Stimulated activated CD4-positive, alpha-beta T cell treated with anti-CD3 and anti-CD28 coated beads, Interleukin-2, amount 100 ng/mL, for 24 hours (primary cell): ENCODE measurements around the gene SCT.

Experiments
- DNase-seq, 2 donors: peaks; one replicate each; pipeline ENCODE4 v3.0.0-alpha.2; 2020

The SCT gene

DNA sequence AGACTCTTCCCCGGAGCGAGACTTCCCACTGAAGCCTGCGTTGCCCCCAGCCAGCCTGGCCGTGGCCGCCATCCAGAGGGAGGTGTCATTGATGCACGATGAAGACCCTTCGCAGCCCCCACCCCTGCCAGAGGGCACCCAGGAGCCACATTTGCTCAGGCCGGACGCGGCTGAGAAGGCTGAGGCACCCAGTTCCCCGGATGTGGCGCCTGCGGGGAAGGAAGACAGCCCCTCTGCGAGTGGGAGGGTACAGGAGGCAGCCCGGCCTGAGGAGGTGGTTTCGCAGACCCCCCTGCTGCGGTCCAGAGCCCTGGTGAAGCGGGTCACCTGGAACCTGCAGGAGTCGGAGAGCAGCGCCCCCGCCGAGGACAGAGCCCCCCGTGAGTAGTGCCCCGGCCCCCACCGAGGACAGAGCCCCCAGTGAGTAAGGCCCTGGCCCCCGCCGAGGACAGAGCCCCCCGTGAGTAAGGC, 17.6 kb downstream of the SCT start:
- no peak for DNase-seq

DNA sequence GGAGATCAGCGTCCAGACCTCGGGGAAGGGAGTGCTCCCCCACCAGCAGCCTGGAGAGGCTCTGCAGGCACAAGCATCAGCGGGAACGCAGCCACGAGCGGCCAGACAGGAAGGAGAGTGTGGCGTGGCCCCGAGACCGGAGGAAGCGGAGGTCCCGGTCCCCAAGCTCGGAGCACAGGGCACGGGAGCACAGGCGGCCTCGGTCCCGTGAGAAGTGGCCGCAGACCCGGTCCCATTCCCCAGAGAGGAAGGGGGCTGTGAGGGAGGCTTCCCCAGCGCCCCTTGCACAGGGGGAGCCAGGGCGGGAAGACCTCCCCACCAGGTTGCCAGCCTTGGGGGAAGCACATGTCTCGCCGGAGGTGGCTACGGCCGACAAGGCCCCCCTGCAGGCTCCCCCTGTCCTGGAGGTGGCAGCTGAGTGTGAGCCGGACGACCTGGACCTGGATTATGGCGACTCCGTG, 18.2 kb downstream of the SCT start:
- no peak for DNase-seq

DNA sequence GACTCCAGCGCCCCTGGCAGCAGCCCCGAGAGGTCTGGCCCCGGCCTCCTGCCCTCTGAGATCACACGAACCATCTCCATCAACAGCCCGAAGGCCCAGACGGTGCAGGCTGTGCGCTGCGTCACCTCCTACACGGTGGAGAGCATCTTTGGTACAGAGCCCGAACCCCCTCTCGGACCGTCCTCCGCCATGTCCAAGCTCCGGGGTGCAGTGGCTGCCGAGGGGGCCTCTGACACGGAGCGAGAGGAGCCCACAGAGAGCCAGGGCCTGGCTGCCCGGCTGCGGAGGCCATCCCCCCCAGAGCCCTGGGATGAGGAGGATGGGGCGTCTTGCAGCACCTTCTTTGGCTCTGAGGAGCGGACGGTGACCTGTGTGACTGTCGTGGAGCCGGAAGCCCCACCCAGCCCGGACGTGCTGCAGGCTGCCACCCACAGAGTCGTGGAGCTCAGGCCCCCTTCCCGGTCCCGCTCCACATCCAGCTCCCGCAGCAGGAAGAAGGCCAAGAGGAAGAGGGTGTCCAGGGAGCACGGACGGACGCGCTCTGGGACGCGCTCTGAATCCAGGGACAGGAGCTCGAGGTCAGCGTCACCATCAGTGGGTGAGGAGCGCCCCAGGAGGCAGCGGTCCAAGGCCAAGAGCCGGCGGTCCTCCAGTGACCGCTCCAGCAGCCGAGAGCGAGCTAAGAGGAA, 18.9 kb downstream of the SCT start:
- DNase-seq: no peak

DNA sequence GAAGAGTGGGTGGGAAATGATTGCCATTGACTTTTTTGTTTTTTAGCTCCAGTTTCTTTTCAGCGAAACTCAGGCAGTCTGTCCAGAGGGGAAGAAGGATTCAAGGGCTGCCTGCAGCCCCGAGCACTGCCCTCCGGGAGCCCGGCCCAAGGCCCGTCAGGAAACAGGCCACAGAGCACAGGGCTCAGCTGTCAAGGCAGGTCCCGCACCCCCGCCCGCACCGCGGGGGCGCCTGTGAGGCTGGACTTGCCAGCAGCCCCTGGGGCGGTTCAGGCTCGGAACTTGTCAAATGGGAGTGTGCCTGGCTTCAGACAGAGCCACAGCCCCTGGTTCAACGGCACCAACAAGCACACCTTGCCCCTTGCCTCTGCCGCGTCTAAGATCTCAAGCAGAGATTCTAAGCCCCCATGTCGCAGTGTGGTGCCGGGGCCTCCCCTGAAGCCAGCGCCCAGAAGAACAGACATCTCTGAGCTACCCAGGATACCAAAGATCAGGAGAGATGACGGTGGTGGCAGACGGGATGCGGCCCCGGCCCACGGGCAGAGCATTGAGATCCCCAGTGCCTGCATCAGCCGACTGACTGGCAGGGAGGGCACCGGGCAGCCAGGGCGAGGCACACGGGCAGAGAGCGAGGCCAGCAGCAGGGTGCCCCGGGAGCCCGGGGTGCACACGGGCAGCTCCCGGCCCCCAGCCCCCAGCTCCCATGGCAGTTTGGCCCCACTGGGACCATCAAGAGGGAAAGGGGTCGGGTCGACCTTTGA, 19.8 kb downstream of the SCT start:
- DNase-seq: no peak

DNA sequence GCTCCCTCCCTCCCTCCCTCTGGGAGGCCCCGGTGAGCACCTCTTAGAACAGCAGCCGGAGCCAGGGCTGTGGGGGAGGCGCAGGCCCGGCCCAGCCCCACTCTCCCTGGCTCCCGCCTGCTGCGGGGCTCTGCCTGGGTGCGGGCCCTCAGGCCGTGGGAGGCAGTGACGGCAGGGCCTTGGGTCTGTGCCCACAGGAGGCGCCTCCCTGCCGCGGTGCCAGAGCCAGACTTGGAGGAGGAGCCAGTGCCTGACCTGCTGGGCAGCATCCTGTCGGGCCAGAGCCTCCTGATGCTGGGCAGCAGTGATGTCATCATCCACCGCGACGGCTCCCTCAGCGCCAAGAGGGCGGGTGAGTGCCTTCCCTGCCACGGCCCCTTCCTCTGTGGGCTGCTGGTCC, 20.7 kb downstream of the SCT start:
- no peak for DNase-seq

DNA sequence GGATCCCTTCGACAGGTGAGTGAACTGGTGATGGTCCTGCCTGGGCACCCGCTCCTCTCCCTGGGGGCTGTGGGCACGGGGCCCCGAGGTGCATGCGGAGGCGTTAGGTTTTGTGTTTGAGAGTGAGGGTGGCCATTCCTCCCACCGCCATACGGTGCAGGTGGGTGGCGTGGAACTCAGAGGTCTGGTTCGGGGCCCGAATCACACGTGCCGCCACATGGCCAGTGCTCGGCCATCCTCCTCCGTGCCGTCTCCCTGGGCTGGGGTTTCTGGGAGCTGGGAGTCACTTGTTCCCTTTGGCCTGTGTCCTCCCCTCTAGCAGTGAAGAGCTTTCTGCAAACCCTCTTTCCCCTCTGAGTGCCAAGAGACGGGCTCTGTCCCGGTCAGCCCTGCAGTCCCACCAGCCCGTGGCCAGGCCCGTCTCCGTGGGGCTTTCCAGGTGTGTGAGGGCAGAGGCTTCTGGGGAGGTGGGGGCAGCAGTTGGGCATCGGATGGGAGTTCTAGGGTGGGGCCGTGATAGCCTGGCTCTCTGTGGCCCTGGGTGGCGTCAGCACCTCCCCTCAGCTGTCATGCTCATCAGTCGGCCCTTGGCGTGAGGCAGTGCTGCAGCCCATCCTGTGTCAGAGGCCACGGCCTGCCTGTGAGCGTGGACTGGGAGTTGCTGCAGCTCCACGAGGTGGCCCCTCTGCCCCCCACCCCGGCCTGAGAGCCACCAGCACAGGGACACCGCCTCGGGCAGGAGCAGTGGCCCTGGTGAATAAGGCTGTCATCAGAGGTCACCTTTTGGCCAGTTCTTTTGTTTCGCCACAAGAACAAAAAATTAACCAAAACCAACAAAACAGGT, 21.5 kb downstream of the SCT start:
- no peak for DNase-seq

DNA sequence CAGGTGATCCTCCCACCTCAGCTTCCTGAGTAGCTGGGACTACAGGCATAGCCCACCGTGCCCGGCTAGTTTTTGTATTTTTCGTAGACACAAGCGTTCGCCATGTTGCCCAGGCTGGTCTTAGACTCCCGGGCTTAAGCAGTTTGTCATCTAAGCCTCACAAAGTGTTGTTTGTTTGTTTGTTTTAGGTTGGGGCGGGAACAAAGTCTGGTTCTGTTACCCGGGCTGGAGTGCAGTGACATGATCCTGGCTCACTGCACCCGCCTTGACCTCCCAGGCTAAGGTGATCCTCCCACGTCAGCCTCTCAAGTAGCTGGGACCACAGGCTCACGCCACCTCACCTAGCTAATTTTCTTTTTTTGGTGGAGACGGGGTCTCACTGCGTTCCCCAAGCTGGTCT, 23.8 kb downstream of the SCT start:
- DNase-seq: no peak

DNA sequence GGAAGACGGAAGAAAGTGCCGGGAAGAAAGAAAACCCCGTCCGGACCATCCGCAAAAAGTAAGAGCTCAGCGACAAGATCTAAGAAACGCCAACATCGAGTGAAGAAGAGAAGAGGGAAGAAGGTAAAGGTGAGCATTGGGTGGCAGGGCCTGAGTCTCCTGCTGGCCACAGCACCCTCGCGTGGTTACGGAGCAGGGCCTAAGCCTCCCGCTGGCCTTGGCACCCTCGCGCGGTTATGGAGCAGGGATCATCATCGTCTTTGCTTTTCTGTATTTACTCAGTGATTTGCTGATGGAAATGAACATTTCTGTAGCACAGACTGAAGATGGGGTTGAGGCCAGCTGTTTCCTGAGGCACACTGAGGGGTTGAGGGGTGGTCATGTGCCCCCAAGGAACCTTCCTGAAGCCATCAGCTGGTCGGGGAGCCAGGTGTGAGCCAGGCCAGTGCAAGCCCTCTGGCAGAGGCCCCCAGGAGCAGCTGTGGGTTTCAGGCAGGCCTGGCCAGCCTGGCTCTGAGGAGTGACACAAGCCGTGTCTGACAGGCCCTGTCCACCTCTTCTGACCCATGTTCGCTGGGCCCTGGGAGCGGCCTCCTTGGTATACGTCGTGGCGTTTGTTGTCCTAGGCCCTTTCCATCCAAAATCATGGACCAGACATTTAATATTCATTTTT, 25.3 kb downstream of the SCT start:
- DNase-seq: no peak

DNA sequence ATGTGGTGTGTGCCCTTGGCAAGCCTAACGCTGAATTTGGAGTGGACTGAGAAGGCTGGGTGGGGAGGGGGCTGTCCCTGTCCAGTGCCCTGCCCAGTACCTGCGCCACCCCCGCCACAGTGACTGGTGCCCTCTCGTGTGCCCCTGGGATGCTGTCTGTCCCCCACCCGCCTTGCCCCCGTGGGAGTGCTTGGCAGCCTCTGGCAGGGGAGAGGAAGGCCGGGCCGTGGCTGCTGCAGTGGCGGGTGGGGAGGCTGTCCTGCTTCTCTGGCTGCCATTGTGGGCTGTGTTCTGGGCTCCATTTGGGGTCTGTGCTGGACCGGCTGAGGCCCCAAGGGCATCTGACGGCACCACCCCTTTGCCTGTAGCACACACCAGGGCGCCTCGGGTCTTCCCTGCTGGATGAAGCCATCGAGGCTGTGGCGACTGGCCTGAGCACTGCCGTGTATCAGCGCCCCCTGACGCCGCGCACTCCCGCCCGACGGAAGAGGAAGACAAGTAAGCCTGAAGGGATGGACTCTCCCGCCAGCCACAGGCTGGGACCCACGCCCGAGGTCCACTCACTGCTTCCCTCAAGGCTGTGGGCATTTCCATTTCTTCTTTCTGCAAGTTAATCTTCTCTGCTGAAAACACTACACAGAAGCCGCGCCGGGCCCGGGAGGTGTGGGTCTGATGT, 28.8 kb downstream of the SCT start:
- DNase-seq: no peak

DNA sequence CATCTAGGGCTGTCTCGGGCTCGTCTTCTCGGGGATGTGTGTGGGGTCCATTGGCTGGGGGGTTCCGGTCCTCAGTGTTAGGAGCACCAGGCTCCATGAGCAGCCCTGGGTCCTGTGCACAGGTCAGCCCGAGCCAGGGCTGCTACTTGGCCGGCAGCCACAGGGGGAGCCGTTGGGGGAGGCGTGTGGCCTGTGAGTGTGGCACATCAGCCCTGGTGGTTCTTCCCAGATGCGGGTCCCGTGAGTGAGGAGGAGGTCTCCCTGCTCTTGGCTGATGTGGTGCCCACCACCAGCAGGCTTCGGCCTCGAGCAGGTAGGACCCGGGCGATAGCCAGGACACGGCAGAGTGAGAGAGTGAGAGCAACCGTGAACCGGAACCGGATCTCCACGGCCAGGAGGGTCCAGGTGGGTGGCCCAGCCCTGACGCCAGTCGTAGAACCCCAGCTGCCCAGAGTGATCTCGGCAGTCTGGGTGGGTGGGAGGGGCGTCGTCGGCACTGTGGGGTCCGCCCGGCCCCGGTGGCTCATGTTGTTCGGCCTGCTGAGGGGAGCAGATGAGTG, 29.7 kb downstream of the SCT start:
- no peak for DNase-seq

DNA sequence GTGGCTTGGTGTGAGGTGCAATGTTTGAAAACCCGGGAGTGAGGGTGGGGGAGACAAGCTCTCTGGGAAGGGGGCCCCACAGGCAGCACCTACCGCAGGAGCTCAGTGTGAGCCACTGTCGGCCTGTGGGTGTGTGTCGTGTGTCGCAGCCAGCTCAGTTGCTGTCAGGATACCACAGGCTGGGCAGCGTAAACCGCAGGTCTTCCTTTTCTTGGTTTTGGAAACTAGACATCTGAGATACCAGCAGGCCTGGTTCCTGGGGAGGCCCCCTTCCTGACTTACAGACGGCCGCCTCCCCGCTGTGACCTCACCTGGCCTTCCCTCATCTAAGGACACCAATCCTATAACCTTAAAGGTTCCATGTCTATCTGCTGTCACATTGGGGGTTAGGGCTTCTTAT, 30.6 kb downstream of the SCT start:
- no peak for DNase-seq

DNA sequence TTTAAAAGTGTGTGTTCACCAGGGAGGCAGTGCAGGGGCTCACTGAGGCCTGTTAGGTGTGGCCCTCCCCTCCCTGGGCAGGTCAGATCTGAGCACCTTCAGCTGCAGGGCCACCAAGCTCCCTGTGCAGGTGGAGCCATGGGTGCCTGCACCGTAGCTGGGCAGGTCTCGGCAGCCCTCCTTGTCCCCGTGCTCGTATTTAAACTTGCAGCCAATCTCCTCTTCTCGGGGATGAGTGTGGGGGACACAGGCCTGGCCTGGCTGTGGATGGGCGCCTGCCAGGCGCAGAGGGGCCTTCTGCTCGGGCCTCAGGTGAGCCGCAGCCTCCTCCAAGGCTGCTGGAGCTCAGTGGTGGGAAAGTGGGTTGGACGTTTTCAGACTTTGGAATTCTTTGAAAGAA, 31.6 kb downstream of the SCT start:
- DNase-seq: no peak

DNA sequence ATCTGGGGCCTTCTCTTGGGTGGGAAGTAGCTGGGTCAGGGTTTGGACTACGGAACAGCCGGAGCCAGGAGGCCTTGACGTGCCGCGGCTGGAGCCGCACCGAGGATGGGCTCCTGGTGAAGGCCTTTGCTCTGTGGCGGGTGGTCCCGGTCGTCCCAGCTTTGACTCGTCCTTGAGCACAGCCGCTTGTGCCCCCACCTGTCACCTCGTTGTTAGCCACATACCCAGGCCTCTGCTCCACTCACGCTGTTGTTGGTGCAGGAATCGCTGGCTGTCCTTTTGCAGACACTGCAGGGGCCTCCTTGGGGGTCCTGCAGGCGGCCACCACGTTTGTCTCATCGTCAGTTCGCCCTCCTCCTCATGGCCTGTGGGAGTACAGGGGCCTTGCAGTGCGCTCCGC, 33.6 kb downstream of the SCT start:
- DNase-seq: no peak

DNA sequence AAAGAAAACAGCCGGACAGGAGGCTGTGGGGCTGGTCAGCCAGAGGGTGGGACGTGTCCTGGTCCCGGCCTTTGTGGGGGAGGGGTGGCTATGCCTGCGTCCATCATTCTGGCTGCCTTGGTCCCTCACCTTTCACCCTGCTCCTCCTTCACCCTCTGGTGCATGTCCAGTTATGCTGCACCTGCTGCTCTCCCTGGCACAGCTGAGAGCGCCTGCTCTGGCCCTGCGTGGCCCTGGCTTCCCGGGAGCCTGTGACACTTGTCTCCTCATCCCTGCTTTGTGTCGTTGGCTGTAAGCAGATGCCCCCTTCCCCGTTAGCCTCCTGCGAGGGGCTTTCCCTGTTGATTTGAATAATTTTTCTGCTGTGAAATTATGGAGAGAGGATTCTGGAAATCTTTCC, 34.1 kb downstream of the SCT start:
- no peak for DNase-seq

DNA sequence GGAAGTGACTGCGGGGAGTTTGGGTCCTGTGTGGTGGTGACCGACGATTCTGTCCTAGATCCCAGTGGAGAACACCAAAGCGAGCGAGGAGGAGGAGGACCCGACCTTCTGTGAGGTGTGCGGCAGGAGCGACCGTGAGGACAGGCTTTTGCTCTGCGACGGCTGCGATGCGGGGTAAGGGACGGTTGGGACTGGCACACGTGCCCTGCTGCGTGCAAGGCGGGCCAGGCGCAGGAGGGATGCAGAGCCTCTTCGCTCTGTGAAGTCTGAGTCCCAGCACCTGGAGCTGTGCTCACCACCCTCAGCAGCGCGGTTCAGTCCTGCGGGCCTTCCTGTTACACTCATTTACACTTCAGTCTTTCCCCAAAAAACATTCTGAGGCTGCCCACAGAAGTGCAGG, 34.5 kb downstream of the SCT start:
- no peak for DNase-seq

DNA sequence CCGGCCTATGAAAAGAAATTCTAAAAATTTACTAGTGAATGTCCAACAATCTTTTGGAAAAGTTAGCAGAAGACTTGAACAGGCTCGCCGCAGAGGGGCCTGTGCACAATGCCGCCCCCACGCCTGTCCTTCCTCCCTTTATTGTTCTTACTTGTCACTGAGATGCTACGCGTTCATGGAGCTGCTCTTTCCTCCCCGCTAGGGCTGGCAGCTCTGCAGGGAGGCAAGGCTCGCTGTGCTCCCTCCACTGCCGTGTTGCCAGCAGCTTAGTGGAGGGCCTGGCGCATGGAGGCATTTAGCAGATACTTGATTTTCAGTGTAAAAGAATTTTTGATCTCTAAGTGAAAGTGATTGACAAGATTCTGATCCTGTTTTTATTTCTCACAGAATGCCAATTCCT, 36.0 kb downstream of the SCT start:
- DNase-seq: no peak

DNA sequence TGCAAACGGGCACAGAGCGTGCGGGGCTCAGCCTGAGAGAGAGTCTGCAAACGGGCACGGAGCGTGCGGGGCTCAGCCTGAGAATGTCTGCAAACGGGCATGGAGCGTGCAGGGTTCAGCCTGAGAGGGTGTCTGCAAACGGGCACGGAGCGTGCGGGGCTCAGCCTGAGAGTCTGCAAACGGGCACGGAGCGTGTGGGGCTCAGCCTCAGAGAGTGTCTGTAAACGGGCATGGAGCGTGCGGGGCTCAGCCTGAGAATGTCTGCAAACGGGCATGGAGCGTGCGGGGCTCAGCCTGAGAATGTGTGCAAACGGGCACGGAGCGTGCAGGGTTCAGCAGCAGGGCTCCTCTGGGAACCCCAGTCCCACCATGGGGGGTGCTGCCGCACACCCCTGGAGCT, 37.2 kb downstream of the SCT start:
- no peak for DNase-seq

DNA sequence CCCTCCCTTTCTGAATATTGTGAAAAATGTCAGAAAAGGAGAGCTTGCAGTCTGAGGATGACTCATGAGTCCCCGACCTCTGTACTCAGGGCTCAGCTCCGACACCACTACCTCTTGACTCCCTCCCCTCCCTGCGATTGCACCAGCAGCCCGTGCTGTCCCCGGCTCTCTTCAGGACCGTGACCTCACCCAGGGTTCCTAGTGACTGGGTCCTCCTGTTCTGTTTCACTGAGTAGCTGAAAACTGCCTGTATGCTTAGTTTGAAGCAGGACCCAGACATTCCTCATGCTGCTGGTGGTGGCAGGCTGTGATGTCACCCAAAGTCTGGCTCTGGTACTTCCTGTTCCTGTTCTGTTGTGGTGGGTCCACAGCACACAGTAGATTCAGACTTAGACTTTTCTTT, 39.0 kb downstream of the SCT start:
- DNase-seq: peak; percentile 62 to 66

DNA sequence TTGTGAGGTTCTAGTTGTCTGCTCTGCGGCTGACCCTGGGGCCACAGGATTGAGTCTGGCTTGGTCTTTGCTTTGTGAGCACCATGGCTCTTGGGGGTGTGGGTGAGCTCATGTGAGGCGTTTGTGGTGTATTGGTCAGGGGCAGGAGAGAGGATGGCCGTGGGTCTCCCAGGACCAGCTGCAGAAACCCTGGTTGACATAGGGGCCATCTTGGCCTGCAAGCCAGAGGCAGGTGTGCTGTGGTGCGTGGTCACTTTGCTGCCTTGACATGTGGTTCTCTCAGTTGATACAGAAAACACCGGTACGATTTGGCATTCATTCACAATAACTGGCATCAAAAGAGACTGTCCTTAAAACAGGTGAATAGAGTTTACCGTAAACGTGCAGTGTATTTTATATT, 39.4 kb downstream of the SCT start:
- DNase-seq: no peak

DNA sequence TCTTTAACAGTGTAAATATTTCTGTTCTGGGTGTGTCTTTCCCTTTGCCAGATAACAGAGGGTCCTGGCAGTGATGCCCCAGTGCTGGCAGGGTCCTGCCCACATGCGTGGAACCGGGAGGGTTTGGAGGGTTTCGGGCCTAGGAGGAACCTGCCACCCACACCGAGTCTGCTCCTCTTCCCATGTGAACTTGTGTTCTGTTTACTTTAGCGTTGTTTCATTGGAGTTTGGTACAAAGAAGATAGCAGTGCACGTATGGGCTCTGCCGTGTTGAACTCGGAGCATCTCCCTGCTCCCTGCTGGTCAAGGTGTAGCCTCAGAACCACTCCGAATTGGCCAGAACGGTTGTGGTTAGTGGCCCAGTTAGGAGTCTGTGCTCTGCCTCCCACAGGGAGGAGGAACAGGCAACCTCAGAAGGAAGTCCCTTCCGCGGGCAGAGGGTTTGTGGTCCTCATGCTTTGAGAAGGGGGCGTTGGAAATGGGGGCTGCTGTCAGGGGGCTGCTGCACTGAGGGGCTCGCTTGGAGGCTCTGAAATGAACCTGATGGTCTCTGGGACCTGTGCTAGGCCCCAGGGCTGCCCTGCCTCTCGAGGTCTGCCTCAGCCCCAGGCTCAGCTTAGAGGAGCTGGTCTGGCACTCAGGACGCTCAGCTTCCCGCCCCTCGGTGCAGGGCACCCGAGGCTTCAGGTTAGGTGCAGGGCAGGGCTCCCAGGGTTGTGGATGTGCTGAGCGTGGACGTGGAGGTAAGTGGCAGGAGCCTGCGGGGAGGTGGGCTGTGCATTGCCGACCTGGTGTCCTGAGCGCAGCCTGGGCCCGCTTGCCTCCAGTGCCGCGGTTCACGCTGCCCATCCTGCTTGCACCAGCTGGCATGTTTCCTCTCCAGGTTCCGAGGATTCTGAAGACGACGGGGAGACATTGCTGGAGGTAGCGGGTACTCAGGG, 40.3 kb downstream of the SCT start:
- DNase-seq: no peak

DNA sequence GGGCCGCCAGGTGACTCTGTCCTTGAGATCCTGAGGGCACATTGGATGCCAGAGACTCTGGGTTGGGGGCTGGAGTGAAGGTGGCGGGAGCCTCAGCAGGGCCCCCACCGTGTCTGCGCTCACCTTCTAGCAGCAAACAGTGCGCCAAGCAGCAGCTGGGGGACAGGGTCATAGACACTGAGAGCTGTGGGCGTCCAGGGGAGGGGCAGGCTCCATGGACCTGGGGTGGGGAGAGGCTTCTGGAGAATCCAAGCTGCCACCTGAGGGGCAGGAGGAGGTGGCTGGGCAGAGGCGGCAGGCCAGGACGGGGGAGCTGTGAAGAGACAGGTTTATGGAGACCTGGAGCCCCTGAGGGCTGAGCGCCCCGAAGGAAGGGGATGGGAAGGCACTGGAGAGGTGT, 42.7 kb downstream of the SCT start:
- no peak for DNase-seq
